MM.1S (cell line): Measurements from ENCODE around the gene CD320.

ENCODE experiments used
- DNase-seq: peaks from one replicate; pipeline ENCODE4 v3.0.0-alpha.2; 2015
- H2AFZ ChIP-seq: fragments of 300-600 bp; sonication (generic); 2 replicates; pipeline ENCODE4 v1.6.0; 2016; ENCODE audit warnings: antibody characterized with exemption, low read length
- H3F3A ChIP-seq: fragments of 300-600 bp; sonication (generic); 2 replicates; pipeline ENCODE4 v1.6.1; 2016; ENCODE audit warnings: mild to moderate bottlenecking, antibody characterized with exemption, low read length, moderate library complexity, mixed read lengths; ENCODE audit not compliant: insufficient read depth
- H3K27ac ChIP-seq: fragments of 300-600 bp; sonication (generic); 2 replicates; pipeline ENCODE4 v1.5.1; 2016; ENCODE audit warnings: mild to moderate bottlenecking, low read length
- H3K27me3 ChIP-seq: fragments of 300-600 bp; sonication (generic); replicated peaks from 2 replicates; pipeline ENCODE4 v1.6.0; 2016; ENCODE audit warnings: low read length; ENCODE audit not compliant: insufficient read depth
- H3K36me3 ChIP-seq: fragments of 300-600 bp; sonication (generic); replicated peaks from 2 replicates; pipeline ENCODE4 v1.6.1; 2016; ENCODE audit warnings: mild to moderate bottlenecking, low read length, mixed read lengths; ENCODE audit not compliant: insufficient read depth
- H3K4me1 ChIP-seq: fragments of 300-600 bp; sonication (generic); 2 replicates; pipeline ENCODE4 v1.6.1; 2016; ENCODE audit warnings: low read length, mixed read lengths
- H3K4me2 ChIP-seq: fragments of 300-600 bp; sonication (generic); 2 replicates; pipeline ENCODE4 v1.6.0; 2016; ENCODE audit warnings: low read depth, low read length
- H3K4me3 ChIP-seq: fragments of 300-600 bp; sonication (generic); 2 replicates; pipeline ENCODE4 v1.5.1; 2016; ENCODE audit warnings: low read length, mixed read lengths
- H3K79me2 ChIP-seq: fragments of 300-600 bp; sonication (generic); 2 replicates; pipeline ENCODE4 v1.6.1; 2016; ENCODE audit warnings: mixed run types, low read length, mixed read lengths
- H3K9ac ChIP-seq: fragments of 300-600 bp; sonication (generic); 2 replicates; pipeline ENCODE4 v1.6.1; 2016; ENCODE audit warnings: low read length, mixed read lengths
- H3K9me2 ChIP-seq: fragments of 300-600 bp; sonication (generic); replicated peaks from 2 replicates; pipeline ENCODE4 v1.6.1; 2016; ENCODE audit warnings: mild to moderate bottlenecking, low read length, mixed read lengths; ENCODE audit not compliant: insufficient read depth
- H3K9me3 ChIP-seq: fragments of 300-600 bp; sonication (generic); replicated peaks from 2 replicates; pipeline ENCODE4 v1.6.1; 2016; ENCODE audit warnings: mild to moderate bottlenecking, low read length, mixed read lengths; ENCODE audit not compliant: insufficient read depth
- H4K20me1 ChIP-seq: fragments of 300-600 bp; sonication (generic); 2 replicates; pipeline ENCODE4 v1.6.1; 2016; ENCODE audit warnings: mild to moderate bottlenecking, low read length, moderate library complexity, mixed read lengths; ENCODE audit not compliant: insufficient read depth
- CTCF ChIP-seq: fragments of 300-600 bp; sonication (generic); IDR thresholded peaks from 2 replicates; pipeline ENCODE4 v1.5.1; 2016; ENCODE audit warnings: antibody characterized with exemption, low read length, mixed read lengths
- EZH2 ChIP-seq: fragments of 300-600 bp; sonication (generic); optimal IDR thresholded peaks from 2 replicates; pipeline ENCODE3; 2017; ENCODE audit warnings: low read depth, mild to moderate bottlenecking, antibody characterized with exemption, low read length, mixed read lengths
- EZH2phosphoT487 ChIP-seq: fragments of 300-600 bp; sonication (generic); IDR thresholded peaks from 2 replicates; pipeline ENCODE4 v1.6.1; 2018; ENCODE audit warnings: antibody characterized with exemption, low read length

CD320 gene

GRCh38 chr19:8331263-8331845 is 23.2 kb upstream of the CD320 start:
- no peaks in the 10 kb centered on the region for H3K9me3 ChIP-seq
- H3K27me3 ChIP-seq, result peaks cover 62% of the 10 kb centered on the region
- H3K9me2 ChIP-seq, result no peaks in the 10 kb centered on the region
- no peak overlapping the region for H2AFZ ChIP-seq
- H4K20me1 ChIP-seq, result no peaks in the 10 kb centered on the region; the same call in 1 of the 2 replicates
- no peak overlapping the region for H3K27ac ChIP-seq
- no peak overlapping the region for H3K9ac ChIP-seq
- H3K4me1 ChIP-seq, result no peaks in the 10 kb centered on the region
- no peak for TF ChIP-seq EZH2
- TF ChIP-seq CTCF, result no peak
- TF ChIP-seq EZH2phosphoT487, result no peak
- no peak overlapping the region for H3K4me2 ChIP-seq
- no peaks in the 10 kb centered on the region; the same call in 1 of the 2 replicates for H3F3A ChIP-seq
- no peaks in the 10 kb centered on the region for H3K36me3 ChIP-seq
- H3K4me3 ChIP-seq, result no peak overlapping the region
- DNase-seq, result no peak
- no peaks in the 10 kb centered on the region for H3K79me2 ChIP-seq

- Histone ChIP-seq H3K9ac (no peak overlapping the region), H4K20me1 (no peaks in the 10 kb centered on the region; the same call in 1 of the 2 replicates), H3K27me3 (peaks cover 54% of the 10 kb centered on the region), H3K79me2 (no peaks in the 10 kb centered on the region), H3K27ac (no peak overlapping the region), H3K9me2 (no peaks in the 10 kb centered on the region), H3F3A (no peaks in the 10 kb centered on the region), H3K4me2 (no peak overlapping the region), H3K9me3 (no peaks in the 10 kb centered on the region), H3K4me1 (no peaks in the 10 kb centered on the region), H3K4me3 (no peak overlapping the region), H2AFZ (no peak overlapping the region), H3K36me3 (no peaks in the 10 kb centered on the region)
- TF ChIP-seq EZH2phosphoT487, result no peak
- TF ChIP-seq CTCF, result no peak
- TF ChIP-seq EZH2, result no peak
- DNase-seq, result no peak
Observed at GRCh38 chr19:8329996-8330395, 21.8 kb upstream of the CD320 start.

- Histone ChIP-seq H3F3A (peaks cover 35% of the 10 kb centered on the region), H2AFZ (no peak overlapping the region), H3K4me2 (no peak overlapping the region), H3K9ac (no peak overlapping the region), H3K27me3 (peaks cover 21% of the 10 kb centered on the region), H3K27ac (no peak overlapping the region), H4K20me1 (peaks cover 4% of the 10 kb centered on the region; the same call in 1 of the 2 replicates), H3K9me2 (no peaks in the 10 kb centered on the region), H3K36me3 (peaks cover 11% of the 10 kb centered on the region), H3K9me3 (no peaks in the 10 kb centered on the region), H3K79me2 (peaks cover 26% of the 10 kb centered on the region), H3K4me1 (peaks cover 8% of the 10 kb centered on the region), H3K4me3 (no peak overlapping the region)
- TF ChIP-seq CTCF, result no peak
- TF ChIP-seq EZH2phosphoT487, result no peak
- TF ChIP-seq EZH2, result no peak
- DNase-seq, result no peak
Observed at GRCh38 chr19:8325454-8325853, 17.3 kb upstream of the CD320 start.
